Measurements from ENCODE around the gene TCF12. TPM values are rescaled to one million over a fixed set of nuclear protein-coding genes. Genes with fewer than 3 reads are reported as not detected.
"Not testable (repeated sequence)": the region's sequence is repeated elsewhere in the genome, so short reads cannot be mapped to it uniquely, and the experiment has no call there.

The TCF12 gene
- total and polyA plus RNA-seq, 7 experiments from 2014 or later, result 51.3 to 99.4 (median 79.9) TPM

DNA sequence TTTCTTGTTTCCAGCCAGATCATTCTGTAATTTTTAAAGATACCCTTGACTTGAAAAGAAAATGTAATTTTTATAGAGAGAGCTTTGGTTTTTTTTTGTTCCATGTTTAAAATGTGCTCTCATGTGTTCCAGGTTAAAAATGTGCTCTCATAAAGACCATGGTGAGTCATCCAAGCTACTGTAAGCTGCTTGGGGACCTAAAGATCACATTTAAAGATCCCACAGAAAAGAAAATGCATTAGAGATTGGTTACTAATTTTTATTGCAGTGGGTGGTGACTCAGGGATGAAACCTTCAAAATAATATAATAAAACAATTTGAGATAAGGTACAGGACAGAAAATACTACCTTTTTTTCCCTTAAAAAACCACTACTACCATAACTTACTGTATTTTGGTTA is 11.0 kb downstream of the TCF12 start:
- no peaks in the 10 kb centered on the region for H3K27me3 ChIP-seq (ENCODE audit: control insufficient read depth in 2 of 2, insufficient read depth in 2 of 2, low read length in 2 of 2)
- H3K4me1 ChIP-seq (ENCODE audit: control insufficient read depth in 2 of 2, insufficient read depth in 2 of 2, low read length in 2 of 2), result peaks cover 6 to 24% of the 10 kb centered on the region in 2 donors
- ChIA-PET POLR2A (interaction anchor here (1.9 kb wide), 1 partner anchor 10 kb away, joined by 12 read pairs; the partner anchor contains the start of gene TCF12), CTCF (no interaction called here)
- ATAC-seq, result no peak
- H3K4me3 ChIP-seq (ENCODE audit: low read length), result no peak overlapping the region
- no peak for DNase-seq
- peaks cover 38 to 90% (median 83%) of the 10 kb centered on the region in 7 donors for H3K4me1 Mint-ChIP-seq
- peaks cover 1 to 49% (median 32%) of the 10 kb centered on the region in 5 donors for H3K36me3 Mint-ChIP-seq
- intact Hi-C loops (cut with micrococcal nuclease), result loop anchor here in 1 of 2 donors (5.0 to 10.0 kb wide), 2 partner anchors 33 to 285 kb away; no protein-coding TSS in a partner anchor
- H3K27ac Mint-ChIP-seq, result peak overlapping the region in 2 of 9 donors; percentile 37 to 48
- H3K9me3 ChIP-seq (ENCODE audit: control insufficient read depth in 2 of 3, low read length in 3 of 3), result no peaks in the 10 kb centered on the region
- no peak overlapping the region for H3K27ac ChIP-seq (ENCODE audit: low read depth, low read length)
- H3K27me3 Mint-ChIP-seq, result no peaks in the 10 kb centered on the region
- H3K4me3 Mint-ChIP-seq, result peak overlapping the region in 1 of 10 donors; percentile 54
- no peaks in the 10 kb centered on the region for H3K36me3 ChIP-seq (ENCODE audit: control insufficient read depth in 2 of 3, insufficient read depth in 3 of 3, low read length in 3 of 3)
- H3K9me3 Mint-ChIP-seq, result peaks cover 0 to 1% (median 0%) of the 10 kb centered on the region in 11 donors

DNA sequence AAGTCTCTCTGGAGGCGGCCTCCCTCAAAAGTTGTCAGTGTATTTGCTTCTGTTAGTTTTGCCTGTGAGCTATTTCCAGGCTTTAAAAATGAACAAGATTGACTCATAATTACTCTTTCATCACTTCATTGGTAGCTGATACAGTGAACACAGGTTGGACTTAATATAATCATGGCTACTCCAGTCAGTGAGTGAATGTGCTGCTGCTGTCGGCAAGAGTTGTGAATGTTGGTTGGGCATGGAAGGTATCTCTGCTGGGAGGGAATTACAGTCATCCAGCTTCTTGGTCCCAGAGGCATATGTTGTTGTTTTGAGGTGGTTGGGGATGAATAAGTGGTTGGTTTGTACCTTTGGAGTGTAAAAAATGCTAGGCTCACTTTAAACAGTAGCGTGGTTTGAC is 11.5 kb downstream of the TCF12 start:
- Histone ChIP-seq H3K36me3 (ENCODE audit: control insufficient read depth in 2 of 3, insufficient read depth in 3 of 3, low read length in 3 of 3) (no peaks in the 10 kb centered on the region), H3K4me1 (ENCODE audit: control insufficient read depth in 2 of 2, insufficient read depth in 2 of 2, low read length in 2 of 2) (peaks cover 6 to 28% of the 10 kb centered on the region in 2 donors), H3K27ac (ENCODE audit: low read depth, low read length) (no peak overlapping the region), H3K27me3 (ENCODE audit: control insufficient read depth in 2 of 2, insufficient read depth in 2 of 2, low read length in 2 of 2) (no peaks in the 10 kb centered on the region), H3K4me3 (ENCODE audit: low read length) (no peak overlapping the region), H3K9me3 (ENCODE audit: control insufficient read depth in 2 of 3, low read length in 3 of 3) (peaks cover 0 to under 1% (median 0%) of the 10 kb centered on the region in 3 experiments)
- POLR2A ChIA-PET, result interaction anchor here (1.9 kb wide), 1 partner anchor 11 kb away, joined by 12 read pairs; the partner anchor contains the start of gene TCF12
- DNase-seq (no peak), ATAC-seq (no peak)
- Mint-ChIP-seq H3K4me1 (peaks cover 39 to 92% (median 84%) of the 10 kb centered on the region in 7 donors), H3K4me3 (peak overlapping the region in 5 of 10 donors; percentile 1 to 55 (median 21)), H3K27ac (peak overlapping the region in 7 of 9 donors; percentile 28 to 76 (median 49)), H3K9me3 (peaks cover 0 to 6% (median 0%) of the 10 kb centered on the region in 11 donors), H3K27me3 (no peaks in the 10 kb centered on the region), H3K36me3 (peaks cover 7 to 52% (median 35%) of the 10 kb centered on the region in 5 donors)
- intact Hi-C loops (cut with micrococcal nuclease), result loop anchor here in 1 of 2 donors (1.0 to 10.0 kb wide), 3 partner anchors 8 to 285 kb away; no protein-coding TSS in a partner anchor
- CTCF ChIA-PET, result interaction anchor here (1.4 kb wide), 1 partner anchor 12 kb away, joined by 3 read pairs; no protein-coding TSS in a partner anchor

GRCh38 chr15:56930669-56931313 is 12.3 kb downstream of the TCF12 start:
- no peak overlapping the region for H3K4me3 ChIP-seq (ENCODE audit: low read length)
- intact Hi-C loops (cut with micrococcal nuclease), result loop anchor here in 1 of 2 donors (1.0 kb wide), 1 partner anchor 8 kb away; no protein-coding TSS in a partner anchor
- H3K36me3 Mint-ChIP-seq, result peaks cover 7 to 55% (median 39%) of the 10 kb centered on the region in 5 donors
- no peaks in the 10 kb centered on the region for H3K27me3 ChIP-seq (ENCODE audit: control insufficient read depth in 2 of 2, insufficient read depth in 2 of 2, low read length in 2 of 2)
- H3K4me1 Mint-ChIP-seq, result peaks cover 35 to 96% (median 78%) of the 10 kb centered on the region in 7 donors
- ATAC-seq (no peak), DNase-seq (no peak)
- H3K4me3 Mint-ChIP-seq, result peak overlapping the region in 9 of 10 donors; percentile 0 to 62 (median 45)
- no peaks in the 10 kb centered on the region for H3K27me3 Mint-ChIP-seq
- H3K27ac Mint-ChIP-seq, result peak overlapping the region in 7 of 9 donors; percentile 59 to 79 (median 67)
- ChIA-PET CTCF (interaction anchor here (1.1 to 1.4 kb wide), 2 partner anchors 10 to 13 kb away, joined by 3 to 5 read pairs; no protein-coding TSS in a partner anchor), POLR2A (interaction anchor here (0.6 to 1.9 kb wide), 3 partner anchors 12 to 48 kb away, joined by 3 to 12 read pairs (median 3); partner anchors contain the start of gene TCF12)
- peaks cover 0 to 4% (median 0%) of the 10 kb centered on the region in 3 experiments for H3K9me3 ChIP-seq (ENCODE audit: control insufficient read depth in 2 of 3, low read length in 3 of 3)
- no peaks in the 10 kb centered on the region for H3K36me3 ChIP-seq (ENCODE audit: control insufficient read depth in 2 of 3, insufficient read depth in 3 of 3, low read length in 3 of 3)
- peaks cover 6 to 28% of the 10 kb centered on the region in 2 donors for H3K4me1 ChIP-seq (ENCODE audit: control insufficient read depth in 2 of 2, insufficient read depth in 2 of 2, low read length in 2 of 2)
- no peak overlapping the region for H3K27ac ChIP-seq (ENCODE audit: low read depth, low read length)
- H3K9me3 Mint-ChIP-seq, result peaks cover 0 to 9% (median 0%) of the 10 kb centered on the region in 11 donors

GRCh38 chr15:56931639-56932508 is 13.4 kb downstream of the TCF12 start:
- peaks cover 35 to 96% (median 78%) of the 10 kb centered on the region in 7 donors for H3K4me1 Mint-ChIP-seq
- H3K4me3 ChIP-seq (ENCODE audit: low read length), result no peak overlapping the region

DNA sequence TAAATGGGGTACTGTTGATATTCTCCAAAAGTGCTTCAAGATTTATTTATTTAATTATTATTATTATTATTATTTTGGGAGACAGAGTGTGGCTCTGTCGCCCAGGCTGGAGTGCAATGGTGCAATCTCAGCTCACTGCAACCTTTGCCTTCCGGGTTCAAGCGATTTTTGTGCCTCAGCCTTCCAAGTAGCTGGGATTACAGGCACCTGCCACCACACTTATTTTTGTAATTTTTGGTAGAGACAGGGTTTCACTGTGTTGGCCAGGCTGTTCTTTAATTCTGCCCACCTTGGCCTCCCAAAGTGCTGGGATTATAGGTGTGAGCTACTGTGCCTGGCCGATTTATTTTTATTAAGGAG is 14.0 kb downstream of the TCF12 start:
- intact Hi-C loops (cut with micrococcal nuclease), result not testable (repeated sequence)

More at GRCh38 chr15:56931639-56932508, 13.4 kb downstream of the TCF12 start:
- H3K9me3 Mint-ChIP-seq, result peaks cover 0 to 16% (median 4%) of the 10 kb centered on the region in 11 donors
- ChIA-PET CTCF (interaction anchor here (0.6 to 1.1 kb wide), 2 partner anchors 9 to 14 kb away, joined by 3 to 5 read pairs; no protein-coding TSS in a partner anchor), POLR2A (interaction anchor here (0.6 to 0.8 kb wide), 2 partner anchors 14 to 49 kb away, joined by 3 read pairs; partner anchors contain the start of gene TCF12)
- peak overlapping the region in 8 of 9 donors; percentile 48 to 79 (median 62) for H3K27ac Mint-ChIP-seq
- peak; percentile 57 for ATAC-seq
- DNase-seq, result peak in 5 of 9 donors; percentile 10 to 45 (median 29)
- intact Hi-C loops (cut with micrococcal nuclease), result no loop called here
- Histone ChIP-seq H3K36me3 (ENCODE audit: control insufficient read depth in 2 of 3, insufficient read depth in 3 of 3, low read length in 3 of 3) (no peaks in the 10 kb centered on the region), H3K4me1 (ENCODE audit: control insufficient read depth in 2 of 2, insufficient read depth in 2 of 2, low read length in 2 of 2) (peaks cover 6 to 28% of the 10 kb centered on the region in 2 donors), H3K27ac (ENCODE audit: low read depth, low read length) (no peak overlapping the region), H3K9me3 (ENCODE audit: control insufficient read depth in 2 of 3, low read length in 3 of 3) (peaks cover 0 to 4% (median 0%) of the 10 kb centered on the region in 3 experiments), H3K27me3 (ENCODE audit: control insufficient read depth in 2 of 2, insufficient read depth in 2 of 2, low read length in 2 of 2) (no peaks in the 10 kb centered on the region)
- H3K36me3 Mint-ChIP-seq, result peaks cover 7 to 62% (median 46%) of the 10 kb centered on the region in 5 donors
- H3K27me3 Mint-ChIP-seq, result no peaks in the 10 kb centered on the region
- H3K4me3 Mint-ChIP-seq, result peak overlapping the region in 8 of 10 donors; percentile 12 to 70 (median 50)

DNA sequence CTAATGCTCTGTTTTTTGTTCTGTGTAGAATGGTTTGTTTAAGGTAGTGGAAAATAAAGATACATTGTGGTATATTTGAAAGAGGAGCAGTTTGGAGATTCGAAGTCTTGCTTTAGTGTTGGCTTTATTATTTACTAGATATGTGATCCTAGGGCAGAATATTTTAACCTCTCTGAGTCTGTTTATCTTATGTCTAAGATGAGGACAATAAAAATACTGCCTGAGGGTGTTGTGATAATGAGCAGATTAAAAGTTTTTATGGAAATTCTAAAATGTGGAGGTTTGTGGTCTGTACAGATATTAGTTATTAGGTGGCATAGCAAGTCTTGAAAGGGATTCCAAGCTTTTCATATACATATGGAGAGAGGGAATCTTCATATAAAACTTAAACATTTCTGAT is 15.0 kb downstream of the TCF12 start:
- H3K36me3 ChIP-seq (ENCODE audit: control insufficient read depth in 2 of 3, insufficient read depth in 3 of 3, low read length in 3 of 3), result no peaks in the 10 kb centered on the region
- H3K36me3 Mint-ChIP-seq, result peaks cover 7 to 61% (median 48%) of the 10 kb centered on the region in 5 donors
- CTCF ChIA-PET, result no interaction called here
- peaks cover 6 to 28% of the 10 kb centered on the region in 2 donors for H3K4me1 ChIP-seq (ENCODE audit: control insufficient read depth in 2 of 2, insufficient read depth in 2 of 2, low read length in 2 of 2)
- H3K27me3 ChIP-seq (ENCODE audit: control insufficient read depth in 2 of 2, insufficient read depth in 2 of 2, low read length in 2 of 2), result no peaks in the 10 kb centered on the region
- peak overlapping the region in 5 of 9 donors; percentile 2 to 22 (median 17) for H3K27ac Mint-ChIP-seq
- peaks cover 0 to 4% (median 0%) of the 10 kb centered on the region in 3 experiments for H3K9me3 ChIP-seq (ENCODE audit: control insufficient read depth in 2 of 3, low read length in 3 of 3)
- H3K27ac ChIP-seq (ENCODE audit: low read depth, low read length), result no peak overlapping the region
- no peaks in the 10 kb centered on the region for H3K27me3 Mint-ChIP-seq
- no peak overlapping the region for H3K4me3 ChIP-seq (ENCODE audit: low read length)
- intact Hi-C loops (cut with micrococcal nuclease), result no loop called here
- peaks cover 0 to 19% (median 4%) of the 10 kb centered on the region in 11 donors for H3K9me3 Mint-ChIP-seq
- H3K4me1 Mint-ChIP-seq, result peaks cover 36 to 97% (median 82%) of the 10 kb centered on the region in 7 donors
- H3K4me3 Mint-ChIP-seq, result peak overlapping the region in 2 of 10 donors; percentile 11 to 44
- POLR2A ChIA-PET, result no interaction called here
- no peak for ATAC-seq
- no peak for DNase-seq

More for the DNA sequence above, 14.0 kb downstream of the TCF12 start:
- peaks cover 6 to 28% of the 10 kb centered on the region in 2 donors for H3K4me1 ChIP-seq (ENCODE audit: control insufficient read depth in 2 of 2, insufficient read depth in 2 of 2, low read length in 2 of 2)
- peaks cover 7 to 64% (median 50%) of the 10 kb centered on the region in 5 donors for H3K36me3 Mint-ChIP-seq
- POLR2A ChIA-PET; H3K27me3 ChIP-seq (ENCODE audit: control insufficient read depth in 2 of 2, insufficient read depth in 2 of 2, low read length in 2 of 2); CTCF ChIA-PET; H3K27me3 Mint-ChIP-seq; ATAC-seq; DNase-seq; H3K36me3 ChIP-seq (ENCODE audit: control insufficient read depth in 2 of 3, insufficient read depth in 3 of 3, low read length in 3 of 3); H3K27ac ChIP-seq (ENCODE audit: low read depth, low read length); H3K4me3 ChIP-seq (ENCODE audit: low read length); H3K9me3 ChIP-seq (ENCODE audit: control insufficient read depth in 2 of 3, low read length in 3 of 3): not testable (repeated sequence)
- peak overlapping the region in 2 of 9 donors; percentile 57 to 78 for H3K27ac Mint-ChIP-seq
- peaks cover 0 to 19% (median 4%) of the 10 kb centered on the region in 11 donors for H3K9me3 Mint-ChIP-seq
- peaks cover 34 to 96% (median 78%) of the 10 kb centered on the region in 7 donors for H3K4me1 Mint-ChIP-seq
- peak overlapping the region in 3 of 10 donors; percentile 10 to 55 (median 54) for H3K4me3 Mint-ChIP-seq
